Fibroblast of pulmonary artery (primary cell): ENCODE results near the gene CACNG7.

ENCODE experiments used
- DNase-seq: peaks from one replicate; pipeline ENCODE4 v3.0.0-alpha.2; 2010; ENCODE audit warnings: low read depth
- H3K4me3 ChIP-seq: replicated peaks from 2 replicates; pipeline ENCODE4 v1.5.1; 2011; ENCODE audit warnings: low read depth, mild to moderate bottlenecking, control low read depth, low read length, moderate library complexity
- CTCF ChIP-seq: IDR thresholded peaks from 2 replicates; pipeline ENCODE4 v1.5.1; 2011; ENCODE audit warnings: mild to moderate bottlenecking, control low read depth, low read length, inconsistent platforms; ENCODE audit errors: missing control alignments

The CACNG7 gene

GRCh38 chr19:53912653-53913052 lies 3.6 kb downstream of the CACNG7 start:
- no peak overlapping the region for H3K4me3 ChIP-seq
- peak; percentile 30 for TF ChIP-seq CTCF
- no peak for DNase-seq

GRCh38 chr19:53915000-53915399 lies 5.9 kb downstream of the CACNG7 start:
- TF ChIP-seq CTCF, result no peak
- no peak overlapping the region for H3K4me3 ChIP-seq
- no peak for DNase-seq

- H3K4me3 ChIP-seq, result no peak overlapping the region
- no peak for DNase-seq
- no peak for TF ChIP-seq CTCF
Measured at GRCh38 chr19:53916004-53916403, 6.9 kb downstream of the CACNG7 start.

- H3K4me3 ChIP-seq, result no peak overlapping the region
- no peak for DNase-seq
- no peak for TF ChIP-seq CTCF
Measured at GRCh38 chr19:53917356-53917755, 8.3 kb downstream of the CACNG7 start.

GRCh38 chr19:53927739-53928138 lies 18.7 kb downstream of the CACNG7 start:
- peak; percentile 81 for DNase-seq
- H3K4me3 ChIP-seq, result no peak overlapping the region
- TF ChIP-seq CTCF, result no peak

GRCh38 chr19:53936029-53936428 lies 27.0 kb downstream of the CACNG7 start:
- no peak overlapping the region for H3K4me3 ChIP-seq
- TF ChIP-seq CTCF, result no peak
- DNase-seq, result no peak

- no peak overlapping the region for H3K4me3 ChIP-seq
- no peak for TF ChIP-seq CTCF
- peak; percentile 40 for DNase-seq
Measured at GRCh38 chr19:53942001-53942786, 33.1 kb downstream of the CACNG7 start.
